CMK (cell line): ENCODE data around the gene BLCAP.
"Not testable (repeated sequence)": the region's sequence is repeated elsewhere in the genome, so short reads cannot be mapped to it uniquely, and the experiment has no call there.

Source experiments
- DNase-seq: peaks from one replicate; pipeline ENCODE4 v3.0.0-alpha.2; 2010; ENCODE audit warnings: low read depth

BLCAP gene

GRCh38 chr20:37527638-37528445, at the start of gene BLCAP:
TSS of gene BLCAP (minus strand) at chr20:37527876. CDS start at chr20:37519174, 8,702 bp downstream.
- peak; percentile 63 for DNase-seq

- DNase-seq = not testable (repeated sequence)
Measured at GRCh38 chr20:37577436-37577835, 49.8 kb upstream of the BLCAP start.

DNA sequence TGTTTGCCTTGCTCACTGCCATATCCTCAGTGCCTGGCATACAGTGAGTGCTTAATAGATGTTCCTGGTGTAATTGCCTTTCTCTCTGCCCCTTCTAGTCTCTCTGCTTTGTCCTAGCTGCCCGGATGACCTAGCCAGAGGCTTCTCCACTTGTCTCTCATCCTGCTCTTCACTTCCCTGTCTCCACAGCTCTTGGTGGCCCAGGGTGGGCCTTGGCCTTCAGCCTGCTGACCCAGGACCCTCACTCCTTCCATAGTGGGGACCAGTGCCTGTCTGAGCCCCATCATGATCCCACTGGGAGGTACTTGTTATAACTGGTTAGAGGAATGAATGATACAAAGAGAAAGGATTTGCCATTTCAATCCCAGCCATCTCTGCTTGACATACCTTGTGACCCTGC, 49.2 kb upstream of the BLCAP start:
- DNase-seq = no peak

GRCh38 chr20:37575884-37576283, 48.2 kb upstream of the BLCAP start:
- DNase-seq = peak; percentile 7

GRCh38 chr20:37574199-37574890, 46.7 kb upstream of the BLCAP start:
- no peak for DNase-seq

- no peak for DNase-seq
Measured at GRCh38 chr20:37573626-37574198, 46.0 kb upstream of the BLCAP start.

GRCh38 chr20:37571033-37571432, 43.4 kb upstream of the BLCAP start:
- DNase-seq = no peak

DNA sequence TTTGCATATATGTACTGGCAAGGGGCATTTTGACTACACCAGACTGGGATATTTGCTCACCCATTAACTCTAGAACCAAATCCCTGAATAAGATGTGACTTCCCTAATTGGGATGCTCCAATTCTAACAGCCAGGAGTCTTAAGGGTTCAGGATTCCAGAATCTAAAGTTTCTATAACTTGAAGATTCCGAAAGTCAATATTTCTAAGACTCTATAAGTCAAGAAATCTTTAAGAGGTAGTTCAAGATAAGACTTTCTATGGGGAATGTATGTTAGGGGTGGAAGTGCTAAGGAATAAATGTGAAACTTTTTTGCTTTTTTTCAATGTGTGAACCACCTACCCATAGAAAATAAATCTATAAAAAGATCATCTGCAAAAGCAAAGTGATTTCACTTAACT, 42.7 kb upstream of the BLCAP start:
- no peak for DNase-seq

GRCh38 chr20:37567671-37568588, 40.3 kb upstream of the BLCAP start:
- DNase-seq = no peak

- DNase-seq = no peak
Measured at GRCh38 chr20:37567331-37567665, 39.6 kb upstream of the BLCAP start.

GRCh38 chr20:37566590-37567330, 39.1 kb upstream of the BLCAP start:
- DNase-seq = no peak

GRCh38 chr20:37565134-37565811, 37.6 kb upstream of the BLCAP start:
- no peak for DNase-seq

DNA sequence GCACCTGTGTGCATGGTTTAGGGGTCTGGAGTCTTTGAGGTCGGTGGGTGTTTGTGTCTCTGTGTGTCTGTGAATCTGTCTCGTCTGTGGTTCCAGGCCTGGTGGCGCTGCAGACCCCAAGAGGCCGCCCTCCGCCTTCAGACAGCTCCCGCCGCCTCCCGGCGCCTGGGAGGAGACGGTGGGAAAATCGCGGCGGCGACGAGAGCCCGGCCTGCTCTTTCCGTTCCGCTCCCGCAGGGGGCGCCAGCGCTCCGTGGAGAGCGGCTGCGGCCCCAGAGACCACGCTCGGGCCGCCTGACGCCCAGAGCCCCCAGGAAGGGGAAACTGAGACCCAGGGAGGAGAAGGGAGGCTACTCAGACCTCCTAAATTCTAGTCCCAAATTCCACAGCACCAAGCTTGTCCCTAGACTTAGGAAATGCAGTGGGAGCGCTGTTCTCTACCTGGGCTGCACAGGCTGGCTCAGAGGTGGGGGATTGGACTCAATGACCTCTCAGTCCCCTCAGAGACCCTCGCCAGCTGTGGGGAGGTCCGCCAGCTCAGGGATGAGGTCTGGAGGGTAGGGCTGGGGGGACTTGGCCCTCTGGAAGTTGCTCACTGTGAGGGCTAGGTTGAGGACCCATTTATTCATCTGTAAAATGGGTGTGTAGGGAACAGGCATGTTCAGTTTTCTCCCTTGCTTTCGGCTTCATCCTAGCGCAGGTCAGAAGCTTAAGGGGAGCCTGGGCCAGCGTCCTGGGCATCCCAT, 36.9 kb upstream of the BLCAP start:
- no peak for DNase-seq

DNA sequence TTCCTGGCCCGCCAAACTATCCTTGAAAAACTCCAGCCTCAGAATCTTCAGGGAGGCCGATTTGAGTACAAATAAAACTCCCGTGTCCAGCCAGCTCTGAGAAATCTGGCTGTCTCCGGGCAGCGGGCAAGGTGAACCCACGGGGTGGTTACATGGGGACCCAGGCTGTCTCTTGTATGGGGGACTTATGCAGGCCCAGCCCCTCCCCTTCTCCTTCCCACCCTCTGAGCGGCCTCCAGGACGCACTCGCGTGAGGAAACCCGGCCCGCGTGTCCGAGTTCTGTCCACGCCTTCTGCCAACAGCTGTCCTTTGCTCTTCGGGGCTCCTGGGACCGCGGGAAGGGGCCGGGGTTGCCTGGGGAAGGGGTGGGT, 36.3 kb upstream of the BLCAP start:
- no peak for DNase-seq

GRCh38 chr20:37562695-37563480, 35.2 kb upstream of the BLCAP start:
- no peak for DNase-seq

DNA sequence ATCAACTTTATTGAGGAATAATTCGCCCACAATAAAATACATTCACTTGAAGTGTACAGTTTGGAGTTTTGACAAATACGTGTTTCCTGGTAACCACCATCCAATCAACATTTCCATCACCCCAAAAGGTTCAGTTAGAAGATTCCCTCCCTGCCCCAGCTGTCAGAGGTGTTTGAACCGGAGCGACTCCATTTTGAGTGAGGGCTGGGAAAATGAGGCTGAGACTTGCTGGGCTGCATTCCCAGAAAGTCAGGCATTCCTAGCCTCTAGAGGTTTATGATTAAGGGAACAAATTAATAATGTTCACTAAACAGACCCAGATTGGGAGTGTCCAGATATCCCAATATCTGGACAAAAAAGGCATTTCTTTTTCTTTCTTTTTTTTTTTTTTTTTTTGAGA, 33.0 kb upstream of the BLCAP start:
- no peak for DNase-seq

DNA sequence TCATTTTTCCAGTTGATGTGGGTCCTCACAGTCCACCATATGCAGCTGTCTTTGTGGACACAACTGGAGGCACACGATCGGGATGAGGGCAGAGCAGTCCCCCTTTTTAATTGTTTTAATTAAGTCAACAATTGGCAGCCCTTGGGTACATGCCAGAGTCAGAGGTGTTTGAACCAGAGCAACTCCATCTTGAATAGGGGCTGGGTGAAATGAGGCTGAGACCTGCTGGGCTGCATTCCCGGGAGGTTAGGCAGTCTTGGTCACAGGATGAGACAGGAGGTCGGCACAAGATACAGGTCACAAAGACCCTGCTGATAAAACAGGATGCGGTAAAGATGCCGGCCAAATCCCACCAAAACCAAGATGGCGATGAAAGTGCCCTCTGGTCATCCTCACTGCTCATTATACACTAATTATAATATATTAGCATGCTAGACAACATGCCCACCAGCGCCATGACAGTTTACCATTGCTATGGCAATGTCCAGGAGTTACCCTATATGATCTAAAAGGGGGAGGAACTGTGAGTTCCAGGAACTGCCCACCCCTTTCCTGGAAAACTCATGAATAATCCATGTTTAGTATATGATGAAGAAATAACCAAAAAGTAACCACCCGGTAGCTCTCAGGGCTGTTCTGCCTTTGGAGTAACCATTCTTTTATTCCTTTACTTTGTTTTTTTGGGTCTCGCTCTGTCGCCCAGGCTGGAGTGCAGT, 31.8 kb upstream of the BLCAP start:
- DNase-seq = no peak

DNA sequence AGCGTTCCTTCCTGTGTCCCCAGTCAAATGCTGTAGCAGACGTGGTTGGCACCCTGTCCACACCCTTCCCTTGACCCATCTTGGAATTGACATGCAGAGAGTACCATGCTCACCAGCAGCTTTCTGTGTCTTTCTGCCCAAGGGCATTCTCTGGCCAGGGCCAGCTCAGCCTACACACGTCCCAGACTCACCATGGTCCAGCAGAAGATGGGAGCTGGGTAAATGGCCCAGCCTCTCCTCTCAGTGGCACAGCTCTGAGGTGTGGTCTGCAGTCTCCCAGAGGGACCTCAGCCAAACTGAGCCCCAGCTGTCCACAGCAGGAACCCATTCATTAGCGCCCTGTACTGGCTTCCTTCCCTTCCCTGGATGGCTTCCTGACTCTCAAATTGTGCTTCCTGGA, 31.1 kb upstream of the BLCAP start:
- DNase-seq = no peak

DNA sequence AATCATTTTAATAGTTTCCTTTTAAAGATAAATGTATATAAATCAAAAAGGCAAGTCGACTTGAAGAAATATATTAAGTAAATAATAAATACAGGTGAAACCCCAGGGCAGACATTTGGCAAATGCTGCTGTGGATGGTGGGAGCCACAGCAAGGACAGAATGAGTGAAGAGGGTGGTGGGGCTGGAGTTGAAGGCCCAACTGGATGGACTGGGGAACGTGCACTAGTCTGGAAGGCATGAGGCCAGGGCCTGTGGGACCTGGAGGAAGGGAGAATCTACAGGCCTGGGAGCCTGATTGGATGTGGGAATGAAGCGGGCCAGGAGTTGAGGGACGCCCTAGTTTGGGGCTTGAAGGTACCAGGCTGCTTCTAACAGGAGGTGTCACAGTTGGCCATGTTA, 30.6 kb upstream of the BLCAP start:
- no peak for DNase-seq
